WERI-Rb-1 (cell line): Measurements from ENCODE around the gene SAMD14.

Experiments
- DNase-seq: peaks from one replicate; pipeline ENCODE4 v3.0.0-alpha.2; 2020
- H3K27ac ChIP-seq: fragments of 250-450 bp; sonication (Bioruptor Pico); 2 replicates; pipeline ENCODE4 v1.5.1; 2020; ENCODE audit warnings: mild to moderate bottlenecking, moderate library complexity
- H3K27me3 ChIP-seq: fragments of 250-450 bp; sonication (Bioruptor Pico); 2 replicates; pipeline ENCODE4 v1.5.1; 2021; ENCODE audit warnings: mild to moderate bottlenecking, low read depth, moderate library complexity; ENCODE audit not compliant: insufficient read depth, severe bottlenecking
- H3K36me3 ChIP-seq: fragments of 250-450 bp; sonication (Bioruptor Pico); 2 replicates; pipeline ENCODE4 v1.5.1; 2020; ENCODE audit warnings: mild to moderate bottlenecking, moderate library complexity
- H3K4me3 ChIP-seq: 2 replicates; pipeline ENCODE4 v1.5.1; 2011; ENCODE audit warnings: low read depth, mild to moderate bottlenecking, control low read depth, low read length
- H3K9me3 ChIP-seq: fragments of 250-450 bp; sonication (Bioruptor Pico); 2 replicates; pipeline ENCODE4 v1.5.1; 2021; ENCODE audit warnings: mild to moderate bottlenecking, moderate library complexity; ENCODE audit not compliant: severe bottlenecking
- TF ChIP-seq, protein P1 (sequence below): IDR thresholded peaks from 2 replicates; pipeline ENCODE4 v1.5.1; 2011; ENCODE audit warnings: low read depth, mild to moderate bottlenecking, control low read depth, inconsistent platforms, low read length

Gene SAMD14

DNA sequence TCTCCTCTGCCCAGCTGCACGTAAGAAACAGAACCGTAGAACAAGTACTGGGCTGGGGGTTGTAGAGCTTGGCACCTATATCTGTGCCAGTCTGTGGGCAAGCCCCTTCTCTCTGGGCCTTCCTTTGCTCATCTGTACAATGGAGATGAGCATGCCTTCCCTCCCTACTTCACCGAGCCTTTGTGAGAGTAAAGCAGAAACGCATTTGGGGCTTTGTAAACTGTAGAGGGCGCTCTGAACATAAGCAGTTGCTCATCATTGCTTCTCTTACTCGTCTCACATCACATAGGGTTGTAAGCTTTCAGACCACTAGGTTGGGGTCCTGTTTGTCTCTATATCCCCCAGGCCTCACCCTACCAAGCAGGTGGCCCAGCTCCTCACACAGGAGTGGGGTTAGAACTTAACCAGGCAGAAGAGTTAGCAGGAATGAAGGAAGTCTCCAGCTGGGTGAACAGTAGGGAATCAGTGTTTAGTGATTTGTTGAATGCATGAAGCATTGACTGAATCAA, 15.1 kb downstream of the SAMD14 start:
- TF ChIP-seq, protein P1, sequence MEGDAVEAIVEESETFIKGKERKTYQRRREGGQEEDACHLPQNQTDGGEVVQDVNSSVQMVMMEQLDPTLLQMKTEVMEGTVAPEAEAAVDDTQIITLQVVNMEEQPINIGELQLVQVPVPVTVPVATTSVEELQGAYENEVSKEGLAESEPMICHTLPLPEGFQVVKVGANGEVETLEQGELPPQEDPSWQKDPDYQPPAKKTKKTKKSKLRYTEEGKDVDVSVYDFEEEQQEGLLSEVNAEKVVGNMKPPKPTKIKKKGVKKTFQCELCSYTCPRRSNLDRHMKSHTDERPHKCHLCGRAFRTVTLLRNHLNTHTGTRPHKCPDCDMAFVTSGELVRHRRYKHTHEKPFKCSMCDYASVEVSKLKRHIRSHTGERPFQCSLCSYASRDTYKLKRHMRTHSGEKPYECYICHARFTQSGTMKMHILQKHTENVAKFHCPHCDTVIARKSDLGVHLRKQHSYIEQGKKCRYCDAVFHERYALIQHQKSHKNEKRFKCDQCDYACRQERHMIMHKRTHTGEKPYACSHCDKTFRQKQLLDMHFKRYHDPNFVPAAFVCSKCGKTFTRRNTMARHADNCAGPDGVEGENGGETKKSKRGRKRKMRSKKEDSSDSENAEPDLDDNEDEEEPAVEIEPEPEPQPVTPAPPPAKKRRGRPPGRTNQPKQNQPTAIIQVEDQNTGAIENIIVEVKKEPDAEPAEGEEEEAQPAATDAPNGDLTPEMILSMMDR = peak; percentile 99
- Histone ChIP-seq H3K4me3 (no peak overlapping the region), H3K27ac (no peak overlapping the region), H3K27me3 (no peaks in the 10 kb centered on the region), H3K9me3 (no peaks in the 10 kb centered on the region), H3K36me3 (peaks cover 38% of the 10 kb centered on the region)
- DNase-seq = peak; percentile 79

DNA sequence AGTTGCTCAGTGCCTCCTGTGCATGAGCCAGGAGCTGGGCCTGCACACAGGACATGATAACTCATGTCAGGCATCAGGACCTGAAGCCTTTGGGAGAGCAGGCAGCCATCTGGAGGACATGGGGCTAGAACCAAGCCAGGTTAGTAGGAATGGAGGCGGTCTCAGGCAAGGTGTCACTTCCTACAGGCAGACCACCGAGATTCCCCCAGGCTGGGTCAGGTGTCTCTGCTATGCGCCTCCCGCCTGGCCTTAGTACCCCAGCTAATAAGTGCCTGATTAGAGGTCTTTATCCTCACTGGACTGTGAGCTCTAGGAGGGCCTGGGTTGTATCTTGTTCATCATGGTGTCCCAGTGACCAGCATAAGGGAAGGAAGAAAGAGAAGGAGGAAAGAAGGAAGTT, 15.6 kb downstream of the SAMD14 start:
- Histone ChIP-seq H3K27ac (no peak overlapping the region), H3K36me3 (peaks cover 40% of the 10 kb centered on the region), H3K27me3 (no peaks in the 10 kb centered on the region), H3K9me3 (no peaks in the 10 kb centered on the region), H3K4me3 (no peak overlapping the region)
- TF ChIP-seq, protein P1 = no peak
- DNase-seq = no peak

DNA sequence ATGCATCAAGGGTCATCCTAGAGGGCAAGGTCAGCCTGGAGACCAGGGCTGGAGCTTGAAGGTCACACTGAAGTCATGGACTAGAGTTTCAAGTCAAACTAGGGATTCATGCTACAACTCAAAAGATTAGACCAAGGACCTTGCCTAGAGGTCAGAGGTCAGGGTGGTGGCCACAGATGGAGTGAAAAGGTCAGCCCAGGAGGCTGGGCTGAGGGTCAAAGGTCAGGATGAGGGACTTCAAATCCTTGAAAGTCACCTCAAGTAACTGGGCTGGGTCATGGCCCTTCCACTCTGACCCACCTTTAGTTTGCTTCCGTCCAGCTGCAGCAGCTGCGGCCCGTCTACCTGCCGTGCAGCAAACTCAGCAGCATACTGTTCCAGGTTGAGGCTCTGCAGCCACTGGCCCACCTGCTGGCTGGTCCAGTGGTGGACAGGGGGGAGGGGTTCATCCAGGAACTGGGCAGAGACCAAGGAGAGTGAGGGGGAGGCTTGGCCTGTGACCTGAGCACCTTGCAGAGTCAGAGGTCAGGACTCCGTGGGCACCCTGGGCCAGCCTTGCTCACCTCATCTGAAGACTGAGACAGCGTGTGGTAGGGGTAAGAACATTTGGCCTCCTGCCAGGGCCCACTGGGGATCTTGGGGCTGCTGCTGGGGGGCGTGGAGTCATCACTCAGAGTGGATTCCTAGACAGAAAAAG, 16.2 kb downstream of the SAMD14 start:
- H3K27ac ChIP-seq = no peak overlapping the region

DNA sequence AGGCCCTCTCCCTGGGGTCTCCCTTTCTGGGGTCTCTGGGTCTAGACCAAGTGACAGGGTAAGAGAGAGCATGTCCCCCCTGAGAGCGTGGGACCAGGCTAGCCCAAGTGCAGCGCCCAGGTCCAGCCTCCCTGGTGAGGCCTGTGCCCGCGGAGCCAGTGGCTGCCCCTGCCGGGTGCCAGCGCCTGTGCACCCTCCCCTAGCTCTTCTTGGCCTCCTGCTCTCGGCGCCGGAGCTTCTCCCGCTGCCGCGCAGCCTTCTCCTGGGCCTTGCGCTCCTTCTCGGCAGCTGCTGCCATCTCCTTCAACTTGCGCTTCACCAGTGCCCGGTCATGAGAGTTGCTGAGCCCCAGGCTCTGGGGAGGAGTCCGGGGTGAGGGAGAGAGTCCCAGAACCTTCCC, 17.3 kb downstream of the SAMD14 start:
- Histone ChIP-seq H3K27me3 (no peaks in the 10 kb centered on the region), H3K9me3 (no peaks in the 10 kb centered on the region), H3K36me3 (peaks cover 45% of the 10 kb centered on the region), H3K27ac (peak overlapping the region; percentile 87), H3K4me3 (no peak overlapping the region)
- TF ChIP-seq, protein P1 = no peak
- DNase-seq = no peak

More for the DNA sequence above, 16.2 kb downstream of the SAMD14 start:
- Histone ChIP-seq H3K36me3 (peaks cover 46% of the 10 kb centered on the region), H3K27me3 (no peaks in the 10 kb centered on the region), H3K4me3 (no peak overlapping the region), H3K9me3 (no peaks in the 10 kb centered on the region)
- DNase-seq = no peak
- TF ChIP-seq, protein P1 = no peak

DNA sequence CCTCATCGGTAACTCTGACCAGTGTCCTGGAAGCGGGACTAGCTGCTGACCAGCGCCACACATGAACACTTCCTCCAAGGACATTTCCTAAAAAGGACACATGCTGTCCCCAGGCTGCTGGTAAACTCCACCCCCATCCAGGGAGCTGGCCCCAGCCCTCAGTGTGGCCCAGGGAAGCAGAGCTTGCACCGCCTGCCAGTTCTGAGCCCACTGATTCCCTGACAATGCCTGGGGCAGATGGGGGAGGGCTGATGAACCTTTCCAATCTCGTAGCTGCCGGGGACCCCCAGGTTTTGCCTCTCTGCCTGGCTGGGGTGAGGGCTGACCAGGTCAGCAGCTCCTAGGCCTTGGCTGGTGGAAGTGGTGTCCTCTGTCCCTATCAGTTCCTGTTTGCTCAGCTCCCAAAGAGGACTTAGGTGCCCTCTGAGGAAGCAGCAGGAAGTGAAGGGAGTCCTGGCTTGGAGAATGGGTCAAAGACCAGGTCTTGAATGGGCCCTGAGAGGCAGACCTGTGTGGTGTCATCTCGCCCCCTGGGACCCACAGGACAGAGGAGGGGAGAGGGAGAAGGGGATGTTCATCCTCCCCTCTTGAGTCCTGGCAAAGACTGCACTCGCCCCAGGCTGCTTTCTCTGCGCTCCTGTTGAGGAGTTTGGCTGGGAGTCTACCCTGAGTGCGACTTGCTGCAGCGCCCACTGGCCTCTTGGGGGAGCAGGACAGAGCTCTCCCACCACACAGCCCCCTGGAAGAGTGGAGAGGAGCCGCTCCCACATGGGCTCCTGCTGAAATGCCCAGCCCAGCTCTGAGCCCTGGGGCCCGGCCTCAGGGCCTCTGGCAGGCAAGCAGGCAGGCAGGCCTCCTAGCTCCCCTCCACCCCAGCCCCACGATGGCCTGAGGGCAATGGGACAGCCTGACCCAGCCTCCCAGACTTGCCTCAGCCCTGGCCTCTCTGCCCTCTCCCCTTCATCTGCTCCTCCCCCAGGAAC, 18.0 kb downstream of the SAMD14 start:
- peaks cover 40% of the 10 kb centered on the region for H3K36me3 ChIP-seq
- no peaks in the 10 kb centered on the region for H3K27me3 ChIP-seq
- peak overlapping the region; percentile 87 for H3K27ac ChIP-seq
- H3K9me3 ChIP-seq = no peaks in the 10 kb centered on the region
- TF ChIP-seq, protein P1 = peak; percentile 29; the same call in 1 of the 2 replicates
- peak; percentile 87 for DNase-seq
- no peak overlapping the region for H3K4me3 ChIP-seq
